Astrocyte (in vitro differentiated cells and primary cell): ENCODE measurements around the gene DNALI1. TPM values are rescaled to one million over a fixed set of nuclear protein-coding genes. Genes with fewer than 3 reads are reported as not detected.

Experiments used
- DNase-seq: peaks from one replicate; pipeline ENCODE4 v3.0.0-alpha.2; 2010; ENCODE audit warnings: low read depth
- FAIRE-seq: peaks from 2 replicates; lab custom pipeline; 2011; peaks lifted over from hg19 to GRCh38; lab: Jason Lieb, UNC
- H2AFZ ChIP-seq: 2 replicates; pipeline ENCODE4 v1.6.0; 2012; ENCODE audit warnings: low read depth, low read length, inconsistent platforms
- H3K27ac ChIP-seq: 2 replicates; pipeline ENCODE4 v1.5.1; 2011; ENCODE audit warnings: low read depth, low read length, inconsistent platforms
- H3K27me3 ChIP-seq: 2 replicates; pipeline ENCODE4 v1.6.0; 2011; ENCODE audit warnings: low read length, inconsistent platforms; ENCODE audit not compliant: insufficient read depth
- H3K36me3 ChIP-seq: 2 replicates; pipeline ENCODE4 v1.5.1; 2011; ENCODE audit warnings: low read length, inconsistent platforms; ENCODE audit not compliant: insufficient read depth
- H3K4me1 ChIP-seq: 2 replicates; pipeline ENCODE4 v1.5.1; 2011; ENCODE audit warnings: low read length, inconsistent platforms; ENCODE audit not compliant: insufficient read depth
- H3K4me2 ChIP-seq: 2 replicates; pipeline ENCODE4 v1.6.0; 2012; ENCODE audit warnings: low read length, inconsistent platforms
- H3K4me3 ChIP-seq: 2 replicates; pipeline ENCODE4 v1.5.1; 2011; ENCODE audit warnings: low read depth, mild to moderate bottlenecking, low read length, inconsistent platforms; ENCODE audit not compliant: insufficient read depth
- H3K79me2 ChIP-seq: 2 replicates; pipeline ENCODE4 v1.6.0; 2012; ENCODE audit warnings: mild to moderate bottlenecking, low read length, inconsistent platforms; ENCODE audit not compliant: insufficient read depth
- H3K9ac ChIP-seq: 2 replicates; pipeline ENCODE4 v1.6.0; 2012; ENCODE audit warnings: mild to moderate bottlenecking, low read length, inconsistent platforms
- H3K9me3 ChIP-seq: 2 replicates; pipeline ENCODE4 v1.5.1; 2012; ENCODE audit warnings: low read depth, mild to moderate bottlenecking, low read length, inconsistent platforms; ENCODE audit not compliant: insufficient read depth
- H4K20me1 ChIP-seq: 2 replicates; pipeline ENCODE4 v1.6.0; 2012; ENCODE audit warnings: low read length, inconsistent platforms; ENCODE audit not compliant: insufficient read depth
- H3K27ac Mint-ChIP-seq: one replicate; pipeline ENCODE4 v1.8.0; 2021; ENCODE audit warnings: mild to moderate bottlenecking, mixed read lengths; ENCODE audit not compliant: unreplicated experiment
- H3K27me3 Mint-ChIP-seq: one replicate; pipeline ENCODE4 v1.8.0; 2021; ENCODE audit warnings: low read depth, mixed read lengths; ENCODE audit not compliant: unreplicated experiment
- H3K36me3 Mint-ChIP-seq: one replicate; pipeline ENCODE4 v1.8.0; 2021; ENCODE audit warnings: low read depth, mixed read lengths; ENCODE audit not compliant: unreplicated experiment
- H3K4me1 Mint-ChIP-seq: one replicate; pipeline ENCODE4 v1.8.0; 2021; ENCODE audit warnings: low read depth, mixed read lengths; ENCODE audit not compliant: unreplicated experiment
- H3K4me3 Mint-ChIP-seq: one replicate; pipeline ENCODE4 v1.8.0; 2021; ENCODE audit warnings: mild to moderate bottlenecking, moderate library complexity, mixed read lengths; ENCODE audit not compliant: unreplicated experiment
- H3K9me3 Mint-ChIP-seq: one replicate; pipeline ENCODE4 v1.8.0; 2021; ENCODE audit warnings: mild to moderate bottlenecking, mixed read lengths; ENCODE audit not compliant: unreplicated experiment
- EZH2 ChIP-seq: IDR thresholded peaks from 2 replicates; pipeline ENCODE4 v1.6.1; 2012; ENCODE audit warnings: mild to moderate bottlenecking, low read length, inconsistent platforms; ENCODE audit not compliant: insufficient read depth
- total RNA-seq: library from RNA; stranded (reverse); gene quantifications from 2 replicates; pipeline ENCODE4 v1.2.1, GENCODE V29; 2021
- TF ChIP-seq, protein P1 (sequence below): IDR thresholded peaks from 2 replicates; pipeline ENCODE4 v1.5.1; 2011; ENCODE audit warnings: low read depth, mild to moderate bottlenecking, inconsistent platforms, low read length, moderate library complexity; ENCODE audit not compliant: insufficient read depth

Gene DNALI1
- total RNA-seq, 1 donor from 2014 or later = 9.6 TPM

DNA sequence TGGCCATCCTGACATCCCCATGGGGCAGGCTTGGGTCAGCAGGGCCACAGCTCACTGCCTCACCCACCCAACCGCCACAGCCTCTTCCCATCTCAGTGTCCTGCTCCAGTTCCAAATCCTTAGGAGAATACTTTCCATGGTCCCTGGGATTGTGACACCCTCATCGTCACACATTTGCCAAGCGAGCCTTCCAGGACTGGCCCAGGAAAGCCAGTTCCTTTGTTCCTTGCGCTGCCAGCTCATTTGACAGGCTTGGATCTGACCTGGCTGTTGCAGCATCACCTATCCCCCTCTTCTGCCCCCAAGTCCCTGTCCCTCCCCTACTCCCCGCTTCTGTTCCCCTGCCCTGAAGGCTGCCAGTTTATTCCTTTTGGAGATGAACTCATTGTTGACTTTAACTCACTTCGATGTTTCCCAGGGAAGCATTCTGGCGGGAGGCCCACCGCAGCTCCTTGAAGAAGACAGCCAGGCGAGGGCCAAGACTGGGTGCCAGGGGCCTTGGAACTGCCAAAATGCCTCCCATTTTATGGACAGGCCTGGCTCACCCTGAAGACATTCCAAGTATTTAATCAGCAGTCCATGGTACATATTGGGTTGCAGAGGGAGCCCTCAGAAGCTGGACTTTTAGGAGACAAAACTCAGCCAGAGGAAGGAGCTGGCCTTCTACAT lies 49.2 kb downstream of the DNALI1 start:
- H3K4me2 ChIP-seq = no peak overlapping the region
- H3K36me3 Mint-ChIP-seq = no peaks in the 10 kb centered on the region

DNA sequence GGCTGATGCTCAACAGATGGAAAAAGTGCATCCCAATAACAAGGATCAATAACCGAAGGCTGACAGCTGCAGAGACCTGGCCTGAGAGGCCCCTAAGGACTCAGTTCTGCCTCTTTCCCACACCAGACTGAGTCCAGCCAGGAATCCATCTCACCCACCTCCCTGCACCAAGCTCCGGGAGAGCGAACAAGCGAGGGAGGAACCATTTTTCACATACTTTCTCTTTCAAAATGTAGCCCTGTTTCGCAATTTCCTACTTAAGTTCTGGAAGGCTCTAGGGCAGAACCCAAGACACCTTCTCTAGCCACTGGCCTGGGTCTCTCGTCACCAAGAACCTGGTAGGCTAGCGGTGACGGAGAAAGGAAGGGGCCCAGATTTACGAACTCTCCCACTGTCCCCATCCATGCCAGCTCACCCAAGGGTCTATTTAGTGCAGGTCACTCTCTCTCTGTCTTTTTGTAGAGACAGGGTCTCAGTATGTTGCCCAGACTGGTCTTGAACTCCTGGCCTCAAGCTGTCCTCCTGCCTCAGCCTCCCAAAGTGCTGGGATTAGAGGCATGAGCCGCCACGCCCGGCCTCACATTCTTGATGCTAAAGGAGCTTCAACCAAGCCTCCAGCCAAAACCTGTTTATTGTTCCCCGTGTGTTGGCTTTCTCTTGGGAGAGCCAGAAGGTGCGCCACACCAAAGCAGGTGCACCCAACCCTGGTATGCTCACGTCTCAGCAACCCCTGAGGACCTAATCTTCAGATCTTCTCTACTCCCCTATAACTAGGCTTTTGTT lies 49.9 kb downstream of the DNALI1 start:
- Mint-ChIP-seq H3K36me3 (no peaks in the 10 kb centered on the region), H3K27me3 (peaks cover 34% of the 10 kb centered on the region), H3K4me1 (no peaks in the 10 kb centered on the region), H3K4me3 (no peak overlapping the region), H3K27ac (no peak overlapping the region), H3K9me3 (no peaks in the 10 kb centered on the region)
- no peak overlapping the region for H3K4me3 ChIP-seq
- H3K9me3 ChIP-seq = no peaks in the 10 kb centered on the region
- H3K27ac ChIP-seq = no peak overlapping the region
- no peaks in the 10 kb centered on the region for H3K4me1 ChIP-seq
- H4K20me1 ChIP-seq = no peaks in the 10 kb centered on the region
- no peak overlapping the region for H2AFZ ChIP-seq
- H3K27me3 ChIP-seq = peaks cover 37% of the 10 kb centered on the region
- peak; percentile 6 for DNase-seq
- H3K79me2 ChIP-seq = no peaks in the 10 kb centered on the region
- H3K4me2 ChIP-seq = no peak overlapping the region
- TF ChIP-seq, protein P1, sequence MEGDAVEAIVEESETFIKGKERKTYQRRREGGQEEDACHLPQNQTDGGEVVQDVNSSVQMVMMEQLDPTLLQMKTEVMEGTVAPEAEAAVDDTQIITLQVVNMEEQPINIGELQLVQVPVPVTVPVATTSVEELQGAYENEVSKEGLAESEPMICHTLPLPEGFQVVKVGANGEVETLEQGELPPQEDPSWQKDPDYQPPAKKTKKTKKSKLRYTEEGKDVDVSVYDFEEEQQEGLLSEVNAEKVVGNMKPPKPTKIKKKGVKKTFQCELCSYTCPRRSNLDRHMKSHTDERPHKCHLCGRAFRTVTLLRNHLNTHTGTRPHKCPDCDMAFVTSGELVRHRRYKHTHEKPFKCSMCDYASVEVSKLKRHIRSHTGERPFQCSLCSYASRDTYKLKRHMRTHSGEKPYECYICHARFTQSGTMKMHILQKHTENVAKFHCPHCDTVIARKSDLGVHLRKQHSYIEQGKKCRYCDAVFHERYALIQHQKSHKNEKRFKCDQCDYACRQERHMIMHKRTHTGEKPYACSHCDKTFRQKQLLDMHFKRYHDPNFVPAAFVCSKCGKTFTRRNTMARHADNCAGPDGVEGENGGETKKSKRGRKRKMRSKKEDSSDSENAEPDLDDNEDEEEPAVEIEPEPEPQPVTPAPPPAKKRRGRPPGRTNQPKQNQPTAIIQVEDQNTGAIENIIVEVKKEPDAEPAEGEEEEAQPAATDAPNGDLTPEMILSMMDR = no peak
- no peak for TF ChIP-seq EZH2
- no peak for FAIRE-seq
- no peak overlapping the region for H3K9ac ChIP-seq
- H3K36me3 ChIP-seq = no peaks in the 10 kb centered on the region

More for the DNA sequence above, 49.2 kb downstream of the DNALI1 start:
- Histone ChIP-seq H3K9me3 (no peaks in the 10 kb centered on the region), H3K4me3 (no peak overlapping the region), H3K27me3 (peaks cover 43% of the 10 kb centered on the region), H4K20me1 (no peaks in the 10 kb centered on the region), H2AFZ (no peak overlapping the region), H3K4me1 (no peaks in the 10 kb centered on the region), H3K79me2 (no peaks in the 10 kb centered on the region), H3K36me3 (no peaks in the 10 kb centered on the region), H3K27ac (no peak overlapping the region), H3K9ac (no peak overlapping the region)
- Mint-ChIP-seq H3K9me3 (no peaks in the 10 kb centered on the region), H3K27ac (no peak overlapping the region), H3K27me3 (peaks cover 36% of the 10 kb centered on the region), H3K4me1 (no peaks in the 10 kb centered on the region), H3K4me3 (no peak overlapping the region)
- FAIRE-seq (no peak), DNase-seq (no peak)
- TF ChIP-seq, protein P1 = no peak
- no peak for TF ChIP-seq EZH2
